Prostate gland (tissue), 2 donors: Measurements from ENCODE around the gene CACNA1E.

Experiments
- CTCF ChIP-seq, 4 experiments: fragments of 200-600 bp in 2 of 4; fragments of 450-650 bp in 2 of 4; sonication (generic) in 2 of 4; IDR thresholded peaks; 1 replicate in 3 of 4; 2 replicates in 1 of 4; pipeline ENCODE4 v1.5.1; 2016 to 2019; ENCODE audit warnings: antibody characterized with exemption in 4 of 4, mild to moderate bottlenecking in 2 of 4, moderate library complexity in 2 of 4
- POLR2AphosphoS5 ChIP-seq: sonication (generic); formaldehyde crosslinking; IDR thresholded peaks from one replicate; pipeline ENCODE4 v1.6.1; 2017; ENCODE audit warnings: antibody characterized with exemption

DNA sequence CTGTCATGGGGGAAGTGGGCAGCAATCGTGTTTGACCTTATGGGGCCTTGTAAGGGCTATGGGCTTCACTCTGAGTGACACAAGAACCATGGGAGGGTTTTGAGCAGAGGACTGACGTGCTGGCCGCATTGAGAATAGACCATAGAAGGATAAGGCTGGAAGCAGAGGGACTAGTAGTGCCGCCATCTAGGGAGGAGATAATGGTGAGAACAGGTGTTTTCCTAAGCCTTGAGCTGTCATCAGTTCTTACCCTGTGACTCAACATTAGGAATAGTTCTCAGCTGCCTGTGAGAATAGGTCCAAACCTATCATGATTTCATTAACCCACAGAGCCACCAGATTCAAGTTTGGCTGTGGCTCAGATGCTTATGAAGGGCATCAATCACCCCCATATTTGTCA, 228.5 kb downstream of the CACNA1E start:
- TF ChIP-seq CTCF (IDR thresholded peaks at IDR 0.05) (no peak), POLR2AphosphoS5 (no peak)
